ENCODE measurements around the gene TM4SF5.

DNA sequence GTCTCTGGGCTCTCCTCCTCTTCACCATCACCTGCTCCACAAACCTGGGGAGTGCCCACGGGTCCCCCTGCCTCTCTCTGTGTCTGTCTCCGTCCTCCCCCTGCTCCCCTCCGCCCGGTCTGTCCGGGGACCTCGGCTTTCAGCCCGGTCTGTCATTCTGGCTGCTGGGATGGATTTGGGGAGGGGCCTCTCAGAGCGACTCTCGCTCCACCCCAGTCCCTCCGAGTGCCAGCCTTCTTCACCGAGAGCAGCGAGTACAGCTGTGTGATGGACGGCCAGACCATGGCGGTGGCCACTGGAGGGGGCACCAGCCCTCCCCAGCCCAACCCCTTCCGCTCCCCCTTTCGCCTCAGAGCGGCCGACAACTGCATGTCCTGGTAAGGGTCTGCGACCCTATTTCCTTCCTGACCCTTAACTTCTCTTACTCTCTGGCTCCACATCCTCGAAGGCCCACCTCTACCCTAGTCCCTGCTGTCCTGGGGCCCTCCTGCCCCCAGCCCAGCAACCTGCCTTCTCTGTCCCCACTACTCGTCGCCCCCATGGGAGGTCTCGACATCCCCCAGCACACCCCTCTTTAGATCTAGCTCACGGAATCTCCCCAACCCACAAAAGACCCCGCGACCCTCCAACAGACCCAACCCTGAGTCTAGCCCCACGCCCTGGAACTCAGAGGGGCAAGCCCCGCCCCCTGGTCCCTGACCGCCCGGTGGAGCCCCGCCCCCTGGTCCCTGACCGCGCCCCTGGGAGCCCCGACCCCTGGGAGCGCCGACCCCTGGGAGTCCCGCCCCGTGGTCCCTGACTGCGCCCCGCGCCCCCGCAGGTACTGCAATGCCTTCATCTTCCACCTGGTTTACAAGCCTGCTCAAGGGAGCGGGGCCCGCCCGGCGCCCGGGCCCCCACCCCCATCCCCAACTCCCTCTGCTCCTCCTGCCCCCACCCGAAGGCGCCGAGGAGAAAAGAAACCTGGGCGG is 26.4 kb upstream of the TM4SF5 start:
- TF ChIP-seq TAF1 (IDR thresholded peaks at IDR 0.05; ENCODE audit: borderline replicate concordance, low read depth, low read length) (no peak), CTCF (IDR thresholded peaks at IDR 0.05) (no peak), EZH2phosphoT487 (IDR thresholded peaks at IDR 0.05; ENCODE audit: borderline replicate concordance, low read depth) (no peak), RFX5 (IDR thresholded peaks at IDR 0.05; ENCODE audit: low read length) (no peak)

Measured in SK-N-SH (cell line).